Lower leg skin (tissue), 4 donors: ENCODE results near the gene PITPNM3. TPM values are rescaled to one million over a fixed set of nuclear protein-coding genes. Genes with fewer than 3 reads are reported as not detected.

Source experiments
- DNase-seq, 2 donors: peaks; one replicate each; pipeline ENCODE4 v3.0.0-alpha.2; 2019; ENCODE audit warnings: low spot score in 2 of 2
- H3K4me3 ChIP-seq: fragments of 200-600 bp; sonication (generic); 2 replicates; pipeline ENCODE4 v1.5.1; 2017; ENCODE audit warnings: mild to moderate bottlenecking, low read depth; ENCODE audit not compliant: poor library complexity, severe bottlenecking
- CTCF ChIP-seq, 3 donors: fragments of 450-650 bp; IDR thresholded peaks; one replicate each; pipeline ENCODE4 v1.5.1; 2016; ENCODE audit warnings: antibody characterized with exemption in 3 of 3, mild to moderate bottlenecking in 3 of 3, moderate library complexity in 2 of 3
- POLR2A ChIP-seq, 2 donors: fragments of 450-650 bp; IDR thresholded peaks; one replicate each; pipeline ENCODE4 v1.6.1; 2016 to 2017; ENCODE audit warnings: antibody characterized with exemption in 2 of 2, mild to moderate bottlenecking in 1 of 2, moderate library complexity in 1 of 2
- WGBS, 2 donors: methylation state at CpG; one replicate each; pipeline ENCODE4 v1.1.5; 2018; 5-methylcytosine and 5-hydroxymethylcytosine counted together
- intact Hi-C: fragments of 100-400 bp; cut with DNase I; formaldehyde crosslinking; loops from one replicate; pipeline ENCODE4 v1.15.0; 2023; ENCODE audit warnings: low total_unique reads
- total RNA-seq, 4 donors: library from RNA; depleted of rRNA; stranded (reverse); fragments of >200 nt; gene quantifications; one replicate each; pipeline ENCODE4 v1.1.0, GENCODE V29; 2016

Gene PITPNM3
- total RNA-seq, 4 donors from 2014 or later = 11.9 to 19.5 (median 16.3) TPM

GRCh38 chr17:6430769-6431168, 125.6 kb downstream of the PITPNM3 start:
- no peak for DNase-seq
- intact Hi-C loops = no loop called here
- H3K4me3 ChIP-seq = no peak overlapping the region
- TF ChIP-seq POLR2A (IDR thresholded peaks at IDR 0.05) = no peak
- no peak for TF ChIP-seq CTCF (IDR thresholded peaks at IDR 0.05)

- TF ChIP-seq POLR2A (IDR thresholded peaks at IDR 0.05) (no peak), CTCF (IDR thresholded peaks at IDR 0.05) (no peak)
- 88 to 92% methylated on average over 7 of the region's 7 CpGs for WGBS, 2 donors
- intact Hi-C loops = loop anchor here (10.0 kb wide), 1 partner anchor 1184 kb away; no protein-coding TSS in a partner anchor
- no peak overlapping the region for H3K4me3 ChIP-seq
- DNase-seq = no peak
Observed at GRCh38 chr17:6429266-6429665, 127.1 kb downstream of the PITPNM3 start.

GRCh38 chr17:6428207-6428965, 128.0 kb downstream of the PITPNM3 start:
- WGBS, 2 donors = 88 to 90% methylated on average over 12 to 15 of the region's 17 CpGs

GRCh38 chr17:6427279-6427781, 129.0 kb downstream of the PITPNM3 start:
- TF ChIP-seq CTCF (IDR thresholded peaks at IDR 0.05) (no peak), POLR2A (IDR thresholded peaks at IDR 0.05) (no peak)
- DNase-seq = no peak
- 64 to 69% methylated on average over 7 of the region's 7 CpGs for WGBS, 2 donors
- intact Hi-C loops = loop anchor here (10.0 kb wide), 1 partner anchor 1183 kb away; no protein-coding TSS in a partner anchor
- H3K4me3 ChIP-seq = no peak overlapping the region

More at GRCh38 chr17:6428207-6428965, 128.0 kb downstream of the PITPNM3 start:
- no peak for TF ChIP-seq POLR2A (IDR thresholded peaks at IDR 0.05)
- no peak for TF ChIP-seq CTCF (IDR thresholded peaks at IDR 0.05)
- H3K4me3 ChIP-seq = no peak overlapping the region
- DNase-seq = no peak
- intact Hi-C loops = loop anchor here (10.0 kb wide), 1 partner anchor 1184 kb away; no protein-coding TSS in a partner anchor

GRCh38 chr17:6426356-6427101, 129.8 kb downstream of the PITPNM3 start:
- intact Hi-C loops = loop anchor here (10.0 kb wide), 1 partner anchor 1182 kb away; no protein-coding TSS in a partner anchor

More at GRCh38 chr17:6426356-6427101, 129.8 kb downstream of the PITPNM3 start:
- no peak for DNase-seq
- 91 to 92% methylated on average over 25 of the region's 25 CpGs for WGBS, 2 donors
- no peak overlapping the region for H3K4me3 ChIP-seq
- TF ChIP-seq POLR2A (IDR thresholded peaks at IDR 0.05) (no peak), CTCF (IDR thresholded peaks at IDR 0.05) (no peak)
